ENCODE measurements around the gene NTMT1. TPM values are rescaled to one million over a fixed set of nuclear protein-coding genes. Genes with fewer than 3 reads are reported as not detected.

NTMT1 gene
- total RNA-seq, 1 experiment from 2014 or later: 50.2 TPM

GRCh38 chr9:129675620-129676019 is 49.7 kb downstream of the NTMT1 start:
- Histone ChIP-seq H4K20me1 (ENCODE audit: low read length) (no peaks in the 10 kb centered on the region), H3K79me2 (ENCODE audit: low read length) (no peaks in the 10 kb centered on the region), H3K36me3 (ENCODE audit: low read depth, low read length) (no peaks in the 10 kb centered on the region), H3K4me2 (ENCODE audit: low read length) (no peak overlapping the region), H3K9ac (ENCODE audit: low read length) (no peak overlapping the region), H3F3A (ENCODE audit: low read length, unreplicated experiment) (no peaks in the 10 kb centered on the region), H3K9me2 (replicated peaks; ENCODE audit: low read length) (no peaks in the 10 kb centered on the region), H3K9me3 (ENCODE audit: low read length) (no peaks in the 10 kb centered on the region), H3K4me1 (ENCODE audit: insufficient read depth, low read length) (no peaks in the 10 kb centered on the region), H2AFZ (ENCODE audit: low read length) (no peak overlapping the region), H3K4me3 (ENCODE audit: low read length) (no peak overlapping the region), H3K27me3 (ENCODE audit: low read length) (peaks cover 8% of the 10 kb centered on the region; the same call in 1 of the 2 replicates), H3K27ac (ENCODE audit: low read length) (no peak overlapping the region)
- TF ChIP-seq EZH2phosphoT487 (IDR thresholded peaks at IDR 0.05; ENCODE audit: borderline replicate concordance, low read length) (no peak), EZH2 (IDR thresholded peaks at IDR 0.05; ENCODE audit: low read length, unreplicated experiment) (no peak), CTCF (conservative IDR thresholded peaks at IDR 0.05; ENCODE audit: low read depth, low read length) (no peak)
- CTCF ChIA-PET: no interaction called here
- ATAC-seq (no peak), DNase-seq (no peak)
- intact Hi-C loops (cut with micrococcal nuclease): no loop called here
- BruUV-seq (replicated peaks): no TSS peak
- POLR2A ChIA-PET (ENCODE audit: unreplicated experiment): no interaction called here

- H2AFZ ChIP-seq (ENCODE audit: low read length): no peak overlapping the region
Measured at GRCh38 chr9:129676287-129676686, 50.3 kb downstream of the NTMT1 start.

More at GRCh38 chr9:129676287-129676686, 50.3 kb downstream of the NTMT1 start:
- Histone ChIP-seq H3K36me3 (ENCODE audit: low read depth, low read length) (no peaks in the 10 kb centered on the region), H3K4me1 (ENCODE audit: insufficient read depth, low read length) (no peaks in the 10 kb centered on the region), H3F3A (ENCODE audit: low read length, unreplicated experiment) (no peaks in the 10 kb centered on the region), H3K4me2 (ENCODE audit: low read length) (no peak overlapping the region), H3K9me2 (replicated peaks; ENCODE audit: low read length) (no peaks in the 10 kb centered on the region), H3K27me3 (ENCODE audit: low read length) (peaks cover 8% of the 10 kb centered on the region; the same call in 1 of the 2 replicates), H3K79me2 (ENCODE audit: low read length) (no peaks in the 10 kb centered on the region), H4K20me1 (ENCODE audit: low read length) (no peaks in the 10 kb centered on the region), H3K9me3 (ENCODE audit: low read length) (no peaks in the 10 kb centered on the region), H3K27ac (ENCODE audit: low read length) (no peak overlapping the region), H3K4me3 (ENCODE audit: low read length) (no peak overlapping the region), H3K9ac (ENCODE audit: low read length) (no peak overlapping the region)
- TF ChIP-seq EZH2 (IDR thresholded peaks at IDR 0.05; ENCODE audit: low read length, unreplicated experiment): no peak
- no peak for TF ChIP-seq EZH2phosphoT487 (IDR thresholded peaks at IDR 0.05; ENCODE audit: borderline replicate concordance, low read length)
- no peak for TF ChIP-seq CTCF (conservative IDR thresholded peaks at IDR 0.05; ENCODE audit: low read depth, low read length)
- CTCF ChIA-PET: no interaction called here
- no peak for DNase-seq
- intact Hi-C loops (cut with micrococcal nuclease): no loop called here
- POLR2A ChIA-PET (ENCODE audit: unreplicated experiment): no interaction called here
- ATAC-seq: no peak
- BruUV-seq (replicated peaks): no TSS peak

Data from PC-3 (cell line).